ENCODE results near the gene SPEN. TPM values are rescaled to one million over a fixed set of nuclear protein-coding genes. Genes with fewer than 3 reads are reported as not detected.
"Not testable (repeated sequence)": the region's sequence is repeated elsewhere in the genome, so short reads cannot be mapped to it uniquely, and the experiment has no call there.

Gene SPEN
- polyA plus RNA-seq, 1 of the 3 experiments (the other 2 are of a cell fraction): 6.1 TPM

- TF ChIP-seq, protein P1, sequence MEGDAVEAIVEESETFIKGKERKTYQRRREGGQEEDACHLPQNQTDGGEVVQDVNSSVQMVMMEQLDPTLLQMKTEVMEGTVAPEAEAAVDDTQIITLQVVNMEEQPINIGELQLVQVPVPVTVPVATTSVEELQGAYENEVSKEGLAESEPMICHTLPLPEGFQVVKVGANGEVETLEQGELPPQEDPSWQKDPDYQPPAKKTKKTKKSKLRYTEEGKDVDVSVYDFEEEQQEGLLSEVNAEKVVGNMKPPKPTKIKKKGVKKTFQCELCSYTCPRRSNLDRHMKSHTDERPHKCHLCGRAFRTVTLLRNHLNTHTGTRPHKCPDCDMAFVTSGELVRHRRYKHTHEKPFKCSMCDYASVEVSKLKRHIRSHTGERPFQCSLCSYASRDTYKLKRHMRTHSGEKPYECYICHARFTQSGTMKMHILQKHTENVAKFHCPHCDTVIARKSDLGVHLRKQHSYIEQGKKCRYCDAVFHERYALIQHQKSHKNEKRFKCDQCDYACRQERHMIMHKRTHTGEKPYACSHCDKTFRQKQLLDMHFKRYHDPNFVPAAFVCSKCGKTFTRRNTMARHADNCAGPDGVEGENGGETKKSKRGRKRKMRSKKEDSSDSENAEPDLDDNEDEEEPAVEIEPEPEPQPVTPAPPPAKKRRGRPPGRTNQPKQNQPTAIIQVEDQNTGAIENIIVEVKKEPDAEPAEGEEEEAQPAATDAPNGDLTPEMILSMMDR (IDR thresholded peaks at IDR 0.05): peak; percentile 50
- peak; percentile 51; the same call in 1 of the 2 replicates for TF ChIP-seq ELF1 (IDR thresholded peaks at IDR 0.05)
- peak; percentile 53; the same call in 1 of the 2 replicates for TF ChIP-seq FOXJ3 (CRISPR knock-in tag; IDR thresholded peaks at IDR 0.05)
Observed at GRCh38 chr1:15885701-15886610, 38.4 kb downstream of the SPEN start (continued).

- H3K9ac ChIP-seq: peak overlapping the region; percentile 46; the same call in 1 of the 2 replicates
- peaks cover 4% of the 10 kb centered on the region for H4K20me1 ChIP-seq (ENCODE audit: insufficient read depth)
- peak overlapping the region; percentile 83 to 97 for H3K27ac ChIP-seq (ENCODE audit: low read depth in 2 of 2, low read length in 1 of 2)
- peaks cover 0 to 8% of the 10 kb centered on the region in 2 experiments for H3K36me3 ChIP-seq (replicated peaks in 1 of 2; ENCODE audit: control insufficient read depth in 1 of 2, insufficient read depth in 2 of 2, low read length in 1 of 2)
- 40% methylated on average over 4 of the region's 4 CpGs for WGBS (ENCODE audit: low lambda C conversion rate)
- DNase-seq: no peak
- no peaks in the 10 kb centered on the region for H3K27me3 ChIP-seq (ENCODE audit: insufficient read depth)
- H3K9me3 ChIP-seq: no peaks in the 10 kb centered on the region
- TF ChIP-seq, protein P2, sequence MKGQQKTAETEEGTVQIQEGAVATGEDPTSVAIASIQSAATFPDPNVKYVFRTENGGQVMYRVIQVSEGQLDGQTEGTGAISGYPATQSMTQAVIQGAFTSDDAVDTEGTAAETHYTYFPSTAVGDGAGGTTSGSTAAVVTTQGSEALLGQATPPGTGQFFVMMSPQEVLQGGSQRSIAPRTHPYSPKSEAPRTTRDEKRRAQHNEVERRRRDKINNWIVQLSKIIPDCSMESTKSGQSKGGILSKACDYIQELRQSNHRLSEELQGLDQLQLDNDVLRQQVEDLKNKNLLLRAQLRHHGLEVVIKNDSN (IDR thresholded peaks at IDR 0.05; ENCODE audit: borderline replicate concordance, low read depth): no peak
- TF ChIP-seq MXI1 (IDR thresholded peaks at IDR 0.05; ENCODE audit: low read depth, low read length): 0 out of 2 replicates have a peak, but pooled peaks have one; percentile 15
- CTCF ChIA-PET: interaction anchor here (0.6 to 1.8 kb wide), 8 partner anchors 10 to 146 kb away, joined by 3 to 6 read pairs (median 3); no protein-coding TSS in a partner anchor
- peak overlapping the region; percentile 43 to 54 for H3K4me3 ChIP-seq (ENCODE audit: low read depth in 2 of 2, low read length in 1 of 2)
- no peak overlapping the region for H2AFZ ChIP-seq (ENCODE audit: low read depth)
- peaks cover 7 to 24% of the 10 kb centered on the region in 2 experiments; a peak in 3 of 4 replicates for H3K4me1 ChIP-seq (ENCODE audit: control insufficient read depth in 1 of 2, insufficient read depth in 2 of 2, low read depth in 1 of 2, low read length in 1 of 2)
- H3K9me2 ChIP-seq: no peaks in the 10 kb centered on the region
- peak overlapping the region; percentile 79 for H3K4me2 ChIP-seq
- peaks cover 100% of the 10 kb centered on the region for H3K79me2 ChIP-seq (ENCODE audit: insufficient read depth)
- peaks cover 26% of the 10 kb centered on the region for H3F3A ChIP-seq (replicated peaks; ENCODE audit: insufficient read depth)
- POLR2A ChIA-PET: interaction anchor here (1.2 to 3.0 kb wide), 3 partner anchors 38 to 53 kb away, joined by 3 to 22 read pairs (median 9); partner anchors contain the start of gene SPEN
Observed at GRCh38 chr1:15886611-15887167, 39.2 kb downstream of the SPEN start.

- peaks cover 11% of the 10 kb centered on the region; the same call in 1 of the 2 replicates for H4K20me1 ChIP-seq (ENCODE audit: insufficient read depth)
- peaks cover 100% of the 10 kb centered on the region for H3K79me2 ChIP-seq (ENCODE audit: insufficient read depth)
- H3K36me3 ChIP-seq (replicated peaks in 1 of 2; ENCODE audit: control insufficient read depth in 1 of 2, insufficient read depth in 2 of 2, low read length in 1 of 2): peaks cover 0 to 15% of the 10 kb centered on the region in 2 experiments
- H3F3A ChIP-seq (replicated peaks; ENCODE audit: insufficient read depth): peaks cover 20% of the 10 kb centered on the region
- H3K9me3 ChIP-seq; H2AFZ ChIP-seq (ENCODE audit: low read depth); H3K4me2 ChIP-seq; DNase-seq; H3K9me2 ChIP-seq; H3K9ac ChIP-seq; H3K27me3 ChIP-seq (ENCODE audit: insufficient read depth); H3K4me3 ChIP-seq (ENCODE audit: low read depth in 2 of 2, low read length in 1 of 2): not testable (repeated sequence)
- peaks cover 0 to 18% of the 10 kb centered on the region in 2 experiments; a peak in 1 of 4 replicates for H3K4me1 ChIP-seq (ENCODE audit: control insufficient read depth in 1 of 2, insufficient read depth in 2 of 2, low read depth in 1 of 2, low read length in 1 of 2)
- ChIA-PET CTCF (interaction anchor here (1.0 kb wide), 2 partner anchors 11 to 19 kb away, joined by 3 read pairs; no protein-coding TSS in a partner anchor), POLR2A (interaction anchor here (1.5 kb wide), 1 partner anchor 43 kb away, joined by 6 read pairs; no protein-coding TSS in a partner anchor)
- 92% methylated on average over 6 of the region's 6 CpGs for WGBS (ENCODE audit: low lambda C conversion rate)
- TF ChIP-seq YY1 (IDR thresholded peaks at IDR 0.05; ENCODE audit: low read depth): 0 out of 2 replicates have a peak, but pooled peaks have one; percentile 47
- H3K27ac ChIP-seq (ENCODE audit: low read depth in 2 of 2, low read length in 1 of 2): peak overlapping the region in 1 of 2 experiments; percentile 61; a peak in 2 of 4 replicates
Observed at GRCh38 chr1:15892857-15893599, 45.5 kb downstream of the SPEN start.
